ENCODE measurements around the gene CACNA1C.

Gene CACNA1C

DNA sequence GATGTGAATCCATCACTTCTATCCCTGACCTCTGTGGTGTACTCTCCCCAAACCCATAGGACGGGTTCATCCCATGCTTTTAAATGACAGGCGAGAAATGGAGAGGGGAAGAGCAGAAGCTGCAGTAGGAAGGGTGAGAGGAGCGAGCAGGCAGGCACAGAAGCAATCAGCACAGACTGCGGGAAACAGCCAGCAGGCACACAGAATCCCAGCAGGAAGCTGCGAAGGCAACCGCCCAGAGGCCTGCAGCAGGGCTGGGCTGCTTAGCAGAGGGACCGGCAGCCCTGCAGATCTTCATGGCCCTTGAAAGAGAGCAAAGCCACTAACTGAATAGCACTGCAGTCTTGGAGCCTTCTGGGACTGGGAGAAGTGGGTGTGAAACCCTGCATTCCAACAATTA is 455.0 kb downstream of the CACNA1C start:
- no peak overlapping the region for H3K27ac ChIP-seq
- TF ChIP-seq, protein P1, sequence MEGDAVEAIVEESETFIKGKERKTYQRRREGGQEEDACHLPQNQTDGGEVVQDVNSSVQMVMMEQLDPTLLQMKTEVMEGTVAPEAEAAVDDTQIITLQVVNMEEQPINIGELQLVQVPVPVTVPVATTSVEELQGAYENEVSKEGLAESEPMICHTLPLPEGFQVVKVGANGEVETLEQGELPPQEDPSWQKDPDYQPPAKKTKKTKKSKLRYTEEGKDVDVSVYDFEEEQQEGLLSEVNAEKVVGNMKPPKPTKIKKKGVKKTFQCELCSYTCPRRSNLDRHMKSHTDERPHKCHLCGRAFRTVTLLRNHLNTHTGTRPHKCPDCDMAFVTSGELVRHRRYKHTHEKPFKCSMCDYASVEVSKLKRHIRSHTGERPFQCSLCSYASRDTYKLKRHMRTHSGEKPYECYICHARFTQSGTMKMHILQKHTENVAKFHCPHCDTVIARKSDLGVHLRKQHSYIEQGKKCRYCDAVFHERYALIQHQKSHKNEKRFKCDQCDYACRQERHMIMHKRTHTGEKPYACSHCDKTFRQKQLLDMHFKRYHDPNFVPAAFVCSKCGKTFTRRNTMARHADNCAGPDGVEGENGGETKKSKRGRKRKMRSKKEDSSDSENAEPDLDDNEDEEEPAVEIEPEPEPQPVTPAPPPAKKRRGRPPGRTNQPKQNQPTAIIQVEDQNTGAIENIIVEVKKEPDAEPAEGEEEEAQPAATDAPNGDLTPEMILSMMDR (conservative IDR thresholded peaks at IDR 0.05) = no peak

DNA sequence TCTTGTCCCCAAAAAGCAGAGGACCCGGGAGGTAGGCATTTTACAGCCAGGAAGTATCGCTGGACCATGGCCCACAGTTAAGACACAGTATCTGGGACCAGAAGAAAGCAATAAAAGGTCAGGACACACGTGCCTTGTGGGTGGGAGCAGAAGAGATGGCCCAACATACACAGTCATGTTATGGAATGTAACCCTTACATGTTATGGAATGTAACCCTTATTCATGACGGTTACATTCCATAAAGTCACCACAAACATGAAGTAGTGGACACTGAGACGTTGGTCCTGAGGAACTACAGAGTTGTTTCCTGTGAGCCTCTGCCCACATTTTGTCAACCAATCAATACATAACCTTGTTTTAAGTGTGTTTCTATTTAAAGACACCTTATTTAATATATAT is 456.4 kb downstream of the CACNA1C start:
- no peak overlapping the region for H3K27ac ChIP-seq
- TF ChIP-seq, protein P1 (conservative IDR thresholded peaks at IDR 0.05) = no peak

DNA sequence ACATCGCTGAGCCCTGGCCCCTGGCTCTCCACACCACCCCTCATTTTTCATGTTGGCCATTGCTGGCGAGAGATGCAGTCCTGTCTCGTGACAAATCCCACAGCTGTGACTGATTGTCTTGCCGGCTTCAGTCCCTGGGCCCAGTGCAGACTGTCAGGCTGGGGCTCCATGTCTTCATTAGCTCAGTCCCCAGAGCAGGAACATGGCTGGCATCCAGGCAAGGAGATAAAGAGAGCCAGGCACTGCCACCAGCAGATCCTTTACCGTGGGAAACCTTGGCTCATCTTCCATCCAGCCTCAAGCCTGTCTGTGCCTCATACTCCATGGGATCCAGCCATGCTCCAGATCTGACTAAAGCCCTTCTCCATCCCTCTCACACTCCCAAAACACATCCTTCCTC is 457.3 kb downstream of the CACNA1C start:
- TF ChIP-seq, protein P1 (conservative IDR thresholded peaks at IDR 0.05) = no peak
- no peak overlapping the region for H3K27ac ChIP-seq

GRCh38 chr12:2513141-2514037 is 460.6 kb downstream of the CACNA1C start:
- H3K27ac ChIP-seq = no peak overlapping the region
- TF ChIP-seq, protein P1 (conservative IDR thresholded peaks at IDR 0.05) = no peak

DNA sequence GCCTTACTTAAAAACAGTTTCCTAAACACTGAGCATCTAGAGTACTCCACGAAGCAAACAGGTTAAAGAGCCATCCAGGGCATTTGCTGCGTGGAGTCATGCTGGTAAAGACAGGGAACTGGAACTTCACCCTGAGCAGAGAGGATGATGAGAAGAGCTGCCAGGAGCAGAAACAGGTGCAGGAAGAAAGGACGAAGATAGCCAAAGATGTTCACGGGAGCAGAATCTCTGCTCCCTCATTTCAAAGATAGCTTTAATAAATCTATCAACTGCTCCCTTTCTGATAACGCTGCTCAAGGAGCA is 461.2 kb downstream of the CACNA1C start:
- TF ChIP-seq, protein P1 (conservative IDR thresholded peaks at IDR 0.05) = no peak
- H3K27ac ChIP-seq = no peak overlapping the region

DNA sequence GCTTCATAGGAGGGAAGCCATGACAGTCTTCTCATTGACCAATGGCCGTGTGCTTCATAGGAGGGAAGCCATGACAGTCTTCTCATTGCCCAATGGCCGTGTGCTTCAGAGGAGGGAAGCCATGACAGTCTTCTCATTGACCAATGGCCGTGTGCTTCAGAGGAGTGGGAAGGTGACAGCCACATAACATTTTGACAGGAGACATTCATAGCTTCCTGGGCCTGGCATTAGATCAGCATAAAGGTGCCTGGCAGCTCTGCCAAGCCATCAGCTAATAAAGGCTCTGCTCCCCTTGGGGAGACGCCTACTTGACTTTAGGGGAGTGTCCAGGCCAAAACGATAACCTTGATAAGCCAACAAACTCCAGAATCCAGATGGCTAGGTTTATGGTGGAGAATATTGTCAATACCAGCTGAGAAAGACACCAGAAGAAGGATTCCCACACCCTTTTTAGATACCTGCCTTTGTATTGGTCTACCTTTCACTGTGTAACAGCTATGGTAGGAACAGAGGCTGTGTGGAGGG is 468.0 kb downstream of the CACNA1C start:
- no peak overlapping the region for H3K27ac ChIP-seq
- TF ChIP-seq, protein P1 (conservative IDR thresholded peaks at IDR 0.05) = no peak

- TF ChIP-seq, protein P1 (conservative IDR thresholded peaks at IDR 0.05) = no peak
Measured at GRCh38 chr12:2523317-2523716, 470.5 kb downstream of the CACNA1C start.

More at GRCh38 chr12:2523317-2523716, 470.5 kb downstream of the CACNA1C start:
- H3K27ac ChIP-seq = no peak overlapping the region
